ENCODE results near the gene GADD45GIP1. TPM values are rescaled to one million over a fixed set of nuclear protein-coding genes. Genes with fewer than 3 reads are reported as not detected.
"Not testable (repeated sequence)": the region's sequence is repeated elsewhere in the genome, so short reads cannot be mapped to it uniquely, and the experiment has no call there.

GADD45GIP1 gene
- total RNA-seq, 1 experiment from 2014 or later: 35.9 TPM

- BruUV-seq (replicated peaks); H2AFZ ChIP-seq (ENCODE audit: low read depth, low read length, poor library complexity, severe bottlenecking); DNase-seq (ENCODE audit: low read depth, low spot score); ATAC-seq; RAD21 ChIA-PET (ENCODE audit: low non-redundant PET in 1 of 2, low total read pairs in 2 of 2, uncharacterized antibody in 2 of 2, unreplicated experiment in 2 of 2); H3K9me3 ChIP-seq (ENCODE audit: control insufficient read depth in 1 of 2, insufficient read depth in 1 of 2, low read depth in 1 of 2, low read length in 2 of 2); H3K9me2 ChIP-seq (ENCODE audit: insufficient read depth); H3K27me3 ChIP-seq (ENCODE audit: insufficient read depth, low read length); H4K20me1 ChIP-seq (ENCODE audit: insufficient read depth); intact Hi-C loops (cut with micrococcal nuclease): not testable (repeated sequence)
- POLR2A ChIA-PET: interaction anchor here (2.0 kb wide), 1 partner anchor 9 kb away, joined by 8 read pairs; the partner anchor contains the start of gene RAD23A
- H3K36me3 ChIP-seq (ENCODE audit: control insufficient read depth in 1 of 2, insufficient read depth in 2 of 2, low read length in 2 of 2): peaks cover 14 to 27% of the 10 kb centered on the region in 2 experiments; a peak in 3 of 4 replicates
- TF ChIP-seq POLR2AphosphoS5 (IDR thresholded peaks at IDR 0.05; ENCODE audit: low read depth, low read length): peak; percentile 22; the same call in 1 of the 2 replicates
- CTCF ChIA-PET: interaction anchor here (3.6 kb wide), 1 partner anchor 10 kb away, joined by 15 read pairs; no protein-coding TSS in a partner anchor
- H3K4me2 ChIP-seq (ENCODE audit: low read length): peak overlapping the region; percentile 86
- H3K27ac ChIP-seq (ENCODE audit: low read depth, low read length): peak overlapping the region; percentile 98
- peaks cover 51% of the 10 kb centered on the region for H3K79me2 ChIP-seq (ENCODE audit: insufficient read depth, low read length)
- peak overlapping the region; percentile 97 for H3K9ac ChIP-seq (ENCODE audit: low read length)
- peaks cover 9 to 29% of the 10 kb centered on the region in 2 experiments for H3K4me1 ChIP-seq (ENCODE audit: control insufficient read depth in 1 of 2, insufficient read depth in 2 of 2, low read length in 2 of 2)
- peak overlapping the region; percentile 75 to 92 for H3K4me3 ChIP-seq (replicated peaks in 1 of 2; ENCODE audit: low read depth in 1 of 2, low read length in 2 of 2)
Measured at GRCh38 chr19:12955575-12955974, 1.4 kb downstream of the GADD45GIP1 start.

DNA sequence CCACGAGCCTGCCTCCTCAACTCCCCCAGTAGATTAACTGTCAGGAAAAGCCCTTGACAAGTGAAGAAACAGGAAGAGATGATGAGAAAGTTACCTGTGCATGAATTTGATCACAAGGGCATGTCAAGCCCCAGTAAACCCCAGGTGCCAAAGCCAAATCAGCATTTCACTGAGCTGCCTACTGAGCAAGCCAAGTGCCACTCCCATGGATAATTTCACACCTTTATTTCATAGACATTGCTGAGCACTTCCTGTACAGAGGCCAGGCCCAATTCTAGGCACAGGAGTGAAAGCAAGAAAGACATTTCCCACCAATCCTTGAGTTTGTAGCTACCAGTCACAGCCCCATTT lies 2.4 kb downstream of the GADD45GIP1 start:
- intact Hi-C loops (cut with micrococcal nuclease): no loop called here
- no peak overlapping the region for H3K9ac ChIP-seq (ENCODE audit: low read length)
- DNase-seq (ENCODE audit: low read depth, low spot score): no peak
- peaks cover 57% of the 10 kb centered on the region for H3K79me2 ChIP-seq (ENCODE audit: insufficient read depth, low read length)
- H3K27ac ChIP-seq (ENCODE audit: low read depth, low read length): peak overlapping the region; percentile 34; the same call in 1 of the 2 replicates
- no TSS peak for BruUV-seq (replicated peaks)
- H3K4me2 ChIP-seq (ENCODE audit: low read length): peak overlapping the region; percentile 86
- RAD21 ChIA-PET (ENCODE audit: low non-redundant PET in 1 of 2, low total read pairs in 2 of 2, uncharacterized antibody in 2 of 2, unreplicated experiment in 2 of 2): no interaction called here
- H3K9me2 ChIP-seq (ENCODE audit: insufficient read depth): no peaks in the 10 kb centered on the region
- no peaks in the 10 kb centered on the region; the same call in 1 of the 2 replicates for H4K20me1 ChIP-seq (ENCODE audit: insufficient read depth)
- H3K4me1 ChIP-seq (ENCODE audit: control insufficient read depth in 1 of 2, insufficient read depth in 2 of 2, low read length in 2 of 2): peaks cover 9 to 29% of the 10 kb centered on the region in 2 experiments
- no peak overlapping the region for H3K4me3 ChIP-seq (replicated peaks in 1 of 2; ENCODE audit: low read depth in 1 of 2, low read length in 2 of 2)
- POLR2A ChIA-PET: interaction anchor here (0.9 to 2.0 kb wide), 3 partner anchors 8 to 39 kb away, joined by 3 to 8 read pairs (median 5); partner anchors contain the start of gene RAD23A
- H3K9me3 ChIP-seq (ENCODE audit: control insufficient read depth in 1 of 2, insufficient read depth in 1 of 2, low read depth in 1 of 2, low read length in 2 of 2): no peaks in the 10 kb centered on the region
- no peak for ATAC-seq
- no peak; the same call in 1 of the 2 replicates for TF ChIP-seq POLR2AphosphoS5 (IDR thresholded peaks at IDR 0.05; ENCODE audit: low read depth, low read length)
- TF ChIP-seq CBX3 (IDR thresholded peaks at IDR 0.05; ENCODE audit: low read depth): no peak
- TF ChIP-seq SRF (IDR thresholded peaks at IDR 0.05; ENCODE audit: low read depth): no peak
- TF ChIP-seq, protein P1, sequence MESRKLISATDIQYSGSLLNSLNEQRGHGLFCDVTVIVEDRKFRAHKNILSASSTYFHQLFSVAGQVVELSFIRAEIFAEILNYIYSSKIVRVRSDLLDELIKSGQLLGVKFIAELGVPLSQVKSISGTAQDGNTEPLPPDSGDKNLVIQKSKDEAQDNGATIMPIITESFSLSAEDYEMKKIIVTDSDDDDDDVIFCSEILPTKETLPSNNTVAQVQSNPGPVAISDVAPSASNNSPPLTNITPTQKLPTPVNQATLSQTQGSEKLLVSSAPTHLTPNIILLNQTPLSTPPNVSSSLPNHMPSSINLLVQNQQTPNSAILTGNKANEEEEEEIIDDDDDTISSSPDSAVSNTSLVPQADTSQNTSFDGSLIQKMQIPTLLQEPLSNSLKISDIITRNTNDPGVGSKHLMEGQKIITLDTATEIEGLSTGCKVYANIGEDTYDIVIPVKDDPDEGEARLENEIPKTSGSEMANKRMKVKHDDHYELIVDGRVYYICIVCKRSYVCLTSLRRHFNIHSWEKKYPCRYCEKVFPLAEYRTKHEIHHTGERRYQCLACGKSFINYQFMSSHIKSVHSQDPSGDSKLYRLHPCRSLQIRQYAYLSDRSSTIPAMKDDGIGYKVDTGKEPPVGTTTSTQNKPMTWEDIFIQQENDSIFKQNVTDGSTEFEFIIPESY (IDR thresholded peaks at IDR 0.05; ENCODE audit: extremely low read depth, insufficient replicate concordance, low read length): no peak
- TF ChIP-seq FOSL1 (IDR thresholded peaks at IDR 0.05; ENCODE audit: low read depth): no peak
- TF ChIP-seq TCF7L2 (IDR thresholded peaks at IDR 0.05; ENCODE audit: borderline replicate concordance, extremely low read depth, insufficient read depth, insufficient read length): no peak
- no peak for TF ChIP-seq EGR1 (IDR thresholded peaks at IDR 0.05; ENCODE audit: low read depth)
- no peak for TF ChIP-seq ZNF274 (IDR thresholded peaks at IDR 0.05; ENCODE audit: low read depth, low read length)
- TF ChIP-seq EZH2phosphoT487 (IDR thresholded peaks at IDR 0.05; ENCODE audit: borderline replicate concordance): no peak
- no peak for TF ChIP-seq YY1 (IDR thresholded peaks at IDR 0.05; ENCODE audit: extremely low read depth, insufficient replicate concordance, low read depth, low read length)
- TF ChIP-seq ELF1 (IDR thresholded peaks at IDR 0.05; ENCODE audit: borderline replicate concordance, low read depth): no peak
- no peak for TF ChIP-seq ZFX (IDR thresholded peaks at IDR 0.05)
- TF ChIP-seq JUND (IDR thresholded peaks at IDR 0.05): no peak
- no peaks in the 10 kb centered on the region for H3K27me3 ChIP-seq (ENCODE audit: insufficient read depth, low read length)
- H3K36me3 ChIP-seq (ENCODE audit: control insufficient read depth in 1 of 2, insufficient read depth in 2 of 2, low read length in 2 of 2): peaks cover 17 to 33% of the 10 kb centered on the region in 2 experiments
- H2AFZ ChIP-seq (ENCODE audit: low read depth, low read length, poor library complexity, severe bottlenecking): no peak overlapping the region
- CTCF ChIA-PET: interaction anchor here (3.6 kb wide), 1 partner anchor 11 kb away, joined by 15 read pairs; no protein-coding TSS in a partner anchor
